ENCODE results near the gene RNF217.

- TF ChIP-seq, protein P1, sequence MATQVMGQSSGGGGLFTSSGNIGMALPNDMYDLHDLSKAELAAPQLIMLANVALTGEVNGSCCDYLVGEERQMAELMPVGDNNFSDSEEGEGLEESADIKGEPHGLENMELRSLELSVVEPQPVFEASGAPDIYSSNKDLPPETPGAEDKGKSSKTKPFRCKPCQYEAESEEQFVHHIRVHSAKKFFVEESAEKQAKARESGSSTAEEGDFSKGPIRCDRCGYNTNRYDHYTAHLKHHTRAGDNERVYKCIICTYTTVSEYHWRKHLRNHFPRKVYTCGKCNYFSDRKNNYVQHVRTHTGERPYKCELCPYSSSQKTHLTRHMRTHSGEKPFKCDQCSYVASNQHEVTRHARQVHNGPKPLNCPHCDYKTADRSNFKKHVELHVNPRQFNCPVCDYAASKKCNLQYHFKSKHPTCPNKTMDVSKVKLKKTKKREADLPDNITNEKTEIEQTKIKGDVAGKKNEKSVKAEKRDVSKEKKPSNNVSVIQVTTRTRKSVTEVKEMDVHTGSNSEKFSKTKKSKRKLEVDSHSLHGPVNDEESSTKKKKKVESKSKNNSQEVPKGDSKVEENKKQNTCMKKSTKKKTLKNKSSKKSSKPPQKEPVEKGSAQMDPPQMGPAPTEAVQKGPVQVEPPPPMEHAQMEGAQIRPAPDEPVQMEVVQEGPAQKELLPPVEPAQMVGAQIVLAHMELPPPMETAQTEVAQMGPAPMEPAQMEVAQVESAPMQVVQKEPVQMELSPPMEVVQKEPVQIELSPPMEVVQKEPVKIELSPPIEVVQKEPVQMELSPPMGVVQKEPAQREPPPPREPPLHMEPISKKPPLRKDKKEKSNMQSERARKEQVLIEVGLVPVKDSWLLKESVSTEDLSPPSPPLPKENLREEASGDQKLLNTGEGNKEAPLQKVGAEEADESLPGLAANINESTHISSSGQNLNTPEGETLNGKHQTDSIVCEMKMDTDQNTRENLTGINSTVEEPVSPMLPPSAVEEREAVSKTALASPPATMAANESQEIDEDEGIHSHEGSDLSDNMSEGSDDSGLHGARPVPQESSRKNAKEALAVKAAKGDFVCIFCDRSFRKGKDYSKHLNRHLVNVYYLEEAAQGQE (IDR thresholded peaks at IDR 0.05; ENCODE audit: insufficient replicate concordance, low read depth), result no peak
- TF ChIP-seq SPI1 (IDR thresholded peaks at IDR 0.05; ENCODE audit: borderline replicate concordance, low read depth), result no peak
Measured at GRCh38 chr6:124994648-124995047, 32.4 kb downstream of the RNF217 start.
